A549 (cell line): ENCODE results near the gene KCNA2.

Experiments used
- MAFK ChIP-seq: fragments of 450-650 bp; IDR thresholded peaks from 2 replicates; pipeline ENCODE4 v1.6.1; 2014; ENCODE audit not compliant: partially characterized antibody
- POLR2A ChIP-seq: IDR thresholded peaks from 2 replicates; pipeline ENCODE4 v1.6.1; 2012; ENCODE audit warnings: mild to moderate bottlenecking, low read length
- RCOR1 ChIP-seq: fragments of 150-350 bp; IDR thresholded peaks from 2 replicates; pipeline ENCODE4 v1.6.1; 2014; ENCODE audit warnings: antibody characterized with exemption, low read length, low read depth

DNA sequence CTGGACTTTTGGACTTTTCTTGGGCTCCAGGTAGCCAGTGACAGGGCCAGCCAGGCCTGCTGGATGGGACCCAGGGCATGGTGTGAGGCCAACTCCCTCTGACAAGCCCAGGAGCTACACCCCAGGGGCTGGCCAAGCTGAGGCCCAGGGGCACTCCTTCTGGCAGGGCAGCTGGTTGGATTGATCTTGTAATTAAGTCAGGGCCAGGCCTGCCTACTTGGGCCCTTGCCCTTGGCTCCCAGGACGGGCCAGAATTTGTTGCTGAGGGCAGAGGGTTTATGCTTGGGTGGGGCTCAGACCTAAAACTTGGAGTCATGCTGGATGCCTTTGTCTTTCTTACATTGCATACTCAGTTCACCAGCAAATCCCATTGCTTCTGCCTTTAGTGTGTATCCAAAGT, 20.7 kb downstream of the KCNA2 start:
- no peak for TF ChIP-seq MAFK
- TF ChIP-seq RCOR1 = no peak
- no peak for TF ChIP-seq POLR2A
